HG03103 (cell line): Measurements from ENCODE around the gene DIAPH3.
"Not testable (repeated sequence)": the region's sequence is repeated elsewhere in the genome, so short reads cannot be mapped to it uniquely, and the experiment has no call there.

ENCODE experiments used
- ATAC-seq: cut with Tn5 transposase; IDR thresholded peaks from one replicate; pipeline ENCODE4 v1.9.1; 2021; ENCODE audit warnings: low read depth; ENCODE audit not compliant: unreplicated experiment

The DIAPH3 gene

DNA sequence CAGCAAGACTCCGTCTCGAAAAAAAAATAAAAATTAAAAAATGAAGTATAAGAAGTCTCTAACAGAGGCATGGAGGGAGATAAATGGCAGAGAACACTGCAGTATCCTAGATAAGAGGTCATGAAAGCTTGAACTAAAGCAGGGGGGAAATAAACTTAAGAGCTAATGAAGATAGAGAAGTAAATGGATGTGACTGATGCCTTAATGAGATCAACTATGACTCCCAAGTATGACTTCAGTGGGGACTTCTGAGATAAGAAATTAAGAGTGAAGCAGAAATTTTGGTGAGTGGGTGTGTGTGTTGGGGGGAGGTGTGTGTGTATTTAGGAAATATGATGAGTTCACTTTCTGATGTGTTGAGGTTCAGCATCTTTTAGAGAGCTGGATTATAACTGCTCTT lies 55.1 kb downstream of the DIAPH3 start:
- no peak for ATAC-seq

DNA sequence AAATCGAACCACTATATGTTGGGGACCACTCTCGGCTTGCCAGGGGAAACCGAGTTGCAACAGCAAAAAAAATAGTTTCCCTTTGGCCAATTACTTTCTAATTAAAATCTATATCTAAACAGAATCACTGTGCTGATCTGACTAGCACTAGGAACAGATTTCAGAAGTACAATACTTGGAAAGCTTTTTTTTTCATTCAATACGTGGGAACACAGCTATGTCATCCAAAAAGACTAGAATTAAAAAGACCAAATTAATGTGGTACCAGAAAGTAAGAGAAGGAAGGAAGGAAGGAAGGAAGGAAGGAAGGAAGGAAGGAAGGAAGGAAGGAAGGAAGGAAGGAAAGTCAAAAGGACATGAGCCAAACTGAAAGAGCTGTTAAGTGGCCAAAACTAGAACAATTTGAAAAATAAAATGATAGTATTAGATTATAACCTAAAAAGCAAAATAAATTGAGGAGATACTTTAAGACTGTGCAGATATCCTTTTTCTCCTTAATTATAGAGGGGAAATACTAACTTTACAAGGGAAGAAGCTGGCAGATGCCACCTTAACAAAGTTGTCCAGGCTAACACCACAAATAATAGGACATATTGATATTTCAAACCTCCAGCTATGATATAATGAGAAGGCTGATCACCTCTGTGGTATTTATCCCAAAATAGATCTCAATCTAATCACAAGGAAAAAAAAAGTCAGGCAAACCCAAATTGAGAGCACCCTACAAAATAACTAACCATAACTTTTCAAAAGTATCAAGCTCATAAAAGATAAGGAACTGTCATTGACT lies 63.9 kb downstream of the DIAPH3 start:
- no peak for ATAC-seq

DNA sequence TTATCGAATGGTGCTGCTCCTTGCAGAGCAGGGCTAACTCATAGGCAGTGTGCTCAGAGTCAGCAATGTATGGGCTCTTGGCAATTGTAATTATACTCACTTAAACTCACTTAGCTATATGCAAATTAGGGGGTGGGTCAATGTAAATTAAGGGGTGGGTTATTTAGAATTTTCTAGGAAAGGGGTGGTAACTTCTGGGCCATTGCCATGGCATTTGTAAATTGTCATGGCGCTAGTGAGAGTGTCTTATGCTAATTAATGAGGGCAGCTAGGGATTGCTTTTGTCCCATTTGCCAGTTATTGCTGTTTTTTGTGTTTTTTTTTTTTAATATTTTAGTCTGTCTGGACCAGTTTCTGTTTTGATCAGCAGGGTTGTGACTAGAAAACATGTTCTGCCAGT lies 68.4 kb downstream of the DIAPH3 start:
- no peak for ATAC-seq

DNA sequence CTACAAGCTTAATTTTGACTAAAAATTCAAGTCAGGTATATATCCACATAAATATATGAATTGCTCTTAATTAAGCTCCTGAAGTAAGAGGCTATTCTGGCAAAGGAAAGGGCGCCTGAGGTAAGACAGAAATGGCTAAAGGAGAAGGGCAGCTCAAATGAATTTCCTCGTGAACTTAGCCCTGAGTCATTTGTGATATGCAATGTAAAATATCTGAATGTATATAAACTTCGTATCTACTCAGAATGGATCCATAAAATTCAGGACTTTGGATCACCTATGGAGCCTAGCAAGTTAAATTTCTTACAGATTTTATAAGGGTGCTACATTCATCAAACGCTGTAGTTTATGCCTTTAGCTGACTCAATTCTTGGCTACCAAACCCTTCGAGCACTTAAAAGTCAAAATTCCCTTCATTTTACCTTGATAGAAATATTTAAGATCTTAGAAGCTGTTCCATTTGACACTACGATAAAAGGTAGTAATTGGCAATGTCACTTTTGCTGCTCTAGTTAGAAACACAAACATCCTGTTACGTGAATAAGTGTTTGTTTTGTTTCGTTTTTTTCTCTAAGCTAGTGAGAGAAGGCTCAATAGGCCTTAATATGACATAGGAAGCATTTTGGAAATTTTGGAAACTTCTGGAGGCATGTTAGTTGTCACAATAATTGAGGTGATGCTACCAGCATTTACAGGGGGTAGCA lies 69.2 kb downstream of the DIAPH3 start:
- no peak for ATAC-seq

DNA sequence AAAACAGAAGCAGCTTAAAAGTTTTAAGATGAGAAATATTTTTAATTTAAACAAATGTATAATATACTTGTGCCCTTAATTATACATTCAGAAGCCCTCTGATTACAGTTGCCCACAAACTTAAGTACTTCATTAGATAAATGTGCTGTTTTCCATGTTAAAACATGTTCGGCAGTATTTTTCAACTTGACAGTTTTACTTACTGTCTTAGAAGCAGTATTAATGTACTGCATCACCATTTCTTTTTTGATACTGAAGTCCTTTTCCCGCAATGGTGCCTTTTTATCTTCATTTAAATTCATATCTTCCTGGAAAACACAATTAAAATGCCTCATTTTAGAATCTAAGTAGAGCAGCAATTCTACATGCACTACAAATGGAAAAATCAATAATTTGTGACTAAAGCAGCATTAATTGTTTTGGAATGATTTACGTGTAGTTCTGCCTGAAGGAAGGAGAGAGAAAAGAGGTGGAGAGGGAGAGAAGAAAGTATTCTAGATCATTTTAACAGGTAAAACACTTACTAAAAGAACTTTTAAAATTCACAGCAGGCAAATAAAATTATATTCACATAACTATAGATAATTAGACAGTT lies 70.2 kb downstream of the DIAPH3 start:
- ATAC-seq: no peak

DNA sequence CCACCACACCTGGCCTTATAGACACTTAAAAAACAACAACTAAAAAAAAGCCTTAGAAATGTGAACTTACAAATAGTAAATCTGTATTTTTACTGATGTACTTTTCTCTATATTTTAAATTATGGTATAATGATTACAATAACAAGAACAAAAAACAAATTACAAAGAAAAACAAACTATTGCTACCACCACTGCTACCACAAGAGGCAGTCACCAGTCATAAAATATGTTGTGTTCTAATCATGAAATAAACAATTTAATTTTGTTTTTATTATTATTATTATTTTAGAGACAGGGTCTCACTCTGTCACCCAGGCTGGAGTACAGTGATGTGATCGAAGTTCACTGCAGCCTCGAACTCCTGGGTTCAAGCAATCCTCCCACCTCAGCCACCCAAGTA lies 72.2 kb downstream of the DIAPH3 start:
- no peak for ATAC-seq

DNA sequence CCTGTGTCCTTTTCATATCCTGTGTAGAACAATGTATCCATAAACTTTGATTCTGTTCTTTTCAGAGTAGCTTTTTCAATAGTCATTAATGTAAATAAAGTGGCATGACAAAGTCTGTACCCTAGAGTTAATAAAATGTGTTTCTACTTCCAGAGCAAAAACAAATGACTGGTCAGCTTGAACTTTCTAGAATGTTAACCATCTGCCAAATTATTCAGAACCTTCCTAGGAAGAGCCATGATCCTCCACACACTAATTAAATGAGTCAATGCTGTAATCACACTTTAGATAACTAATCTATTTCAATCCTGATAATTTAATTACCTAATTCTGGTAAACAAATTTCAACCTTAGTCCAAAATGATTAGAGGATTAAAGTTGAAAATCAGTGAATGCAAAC lies 73.2 kb downstream of the DIAPH3 start:
- no peak for ATAC-seq

DNA sequence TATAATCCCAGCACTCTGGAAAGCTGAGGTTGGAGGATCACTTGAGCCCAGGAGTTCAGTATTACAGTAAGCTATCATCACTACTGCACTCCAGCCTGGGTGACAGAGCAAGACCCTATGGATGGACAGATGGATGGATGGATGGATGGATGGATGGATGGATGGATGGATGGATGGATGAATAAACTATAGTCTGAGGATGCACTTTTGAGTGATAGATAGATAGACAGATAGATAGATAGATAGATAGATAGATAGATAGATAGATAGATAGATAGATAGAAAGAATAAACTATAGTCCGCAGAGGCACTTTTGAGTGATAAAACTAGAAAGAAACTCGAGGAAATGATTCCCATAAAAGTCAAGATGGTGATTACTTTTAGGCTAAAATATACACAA lies 79.9 kb downstream of the DIAPH3 start:
- ATAC-seq: not testable (repeated sequence)

DNA sequence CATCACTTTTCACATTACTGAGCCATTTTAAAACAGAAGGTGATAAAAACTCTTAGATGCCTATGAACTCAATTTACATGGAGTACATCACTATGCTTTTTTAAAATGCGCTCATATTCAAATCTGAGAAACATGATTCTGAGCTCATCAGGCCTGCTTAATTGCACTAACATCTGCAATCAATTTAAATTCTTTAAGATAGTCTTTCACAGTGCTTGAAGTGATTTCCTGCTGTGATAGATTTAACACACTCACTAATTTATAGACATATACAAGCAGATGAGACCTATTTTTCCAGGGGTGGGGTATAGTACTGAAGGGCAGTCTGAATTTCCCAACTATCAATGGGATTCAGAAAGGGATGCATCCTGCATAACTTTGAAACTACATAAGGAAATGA lies 82.9 kb downstream of the DIAPH3 start:
- ATAC-seq: no peak

DNA sequence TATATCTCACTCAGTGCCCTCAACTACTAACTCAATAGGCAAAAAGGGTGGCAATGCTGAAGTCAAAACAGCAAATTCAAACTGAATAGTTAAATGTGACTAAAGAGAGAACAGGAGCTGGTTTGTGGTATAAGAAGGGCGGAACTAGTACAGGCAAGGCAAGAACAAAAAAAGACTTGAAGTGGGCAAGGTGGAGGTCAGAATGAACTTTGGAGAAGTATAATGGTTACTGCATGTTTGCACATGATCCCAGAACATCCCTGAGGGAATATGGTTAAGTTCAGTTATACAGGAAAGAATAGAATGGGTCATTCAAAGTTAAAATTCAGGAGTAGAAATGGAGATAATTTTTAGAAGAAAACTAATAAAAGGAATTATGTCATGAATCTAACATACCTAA lies 85.5 kb downstream of the DIAPH3 start:
- no peak for ATAC-seq

DNA sequence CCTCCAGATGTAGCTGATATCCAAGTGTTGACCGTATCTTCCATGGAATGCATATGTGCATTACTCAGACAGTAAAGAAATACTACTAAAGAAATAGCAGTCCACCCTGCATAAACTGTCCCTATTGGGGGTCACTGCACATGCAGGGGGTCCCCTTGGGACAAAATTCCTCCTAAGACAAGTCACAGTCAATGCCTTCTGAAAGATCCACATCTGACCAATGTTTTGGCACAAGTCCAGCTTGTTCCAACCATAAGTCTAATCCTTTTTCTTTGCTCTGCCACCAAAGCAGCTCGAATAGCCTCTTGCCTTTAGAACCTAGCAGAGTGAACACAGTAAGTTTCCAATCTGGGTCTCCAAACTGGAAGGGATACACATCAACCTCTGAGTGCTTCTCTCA lies 87.9 kb downstream of the DIAPH3 start:
- no peak for ATAC-seq

DNA sequence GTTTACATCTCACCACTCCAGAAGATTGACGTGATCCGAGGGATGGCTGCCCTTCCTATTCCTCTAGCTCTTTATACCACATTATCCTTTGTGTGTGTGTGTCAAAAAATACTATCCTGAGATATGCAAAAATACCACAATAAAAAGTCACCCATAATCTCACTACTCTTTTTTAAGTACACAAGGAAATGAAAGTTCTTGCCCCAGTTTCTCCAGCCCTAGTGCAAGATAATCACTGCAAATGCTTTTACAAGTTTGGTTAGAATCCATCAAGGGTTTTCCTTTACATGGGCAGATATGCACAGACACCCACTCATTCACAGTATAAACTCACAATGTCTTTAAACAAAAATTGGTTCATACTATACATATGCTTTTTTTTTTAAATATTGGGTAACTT lies 89.3 kb downstream of the DIAPH3 start:
- no peak for ATAC-seq

DNA sequence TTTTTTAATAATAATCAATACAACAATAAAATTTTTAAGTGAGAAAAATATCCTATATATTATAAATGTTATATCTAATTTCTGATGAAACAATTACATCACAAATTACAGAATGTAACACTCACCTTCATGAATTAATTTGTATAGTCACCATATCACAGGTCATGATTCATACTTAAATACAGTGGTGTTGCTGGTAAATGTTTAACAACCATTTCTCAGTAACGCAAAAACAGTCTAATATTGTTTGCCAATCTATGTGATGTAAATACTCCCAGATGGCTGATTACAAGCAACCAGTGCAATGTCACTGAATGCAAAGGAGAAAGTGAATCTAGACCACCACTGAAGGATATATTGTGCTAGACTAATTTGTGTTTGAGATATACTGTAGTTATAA lies 97.5 kb downstream of the DIAPH3 start:
- no peak for ATAC-seq

DNA sequence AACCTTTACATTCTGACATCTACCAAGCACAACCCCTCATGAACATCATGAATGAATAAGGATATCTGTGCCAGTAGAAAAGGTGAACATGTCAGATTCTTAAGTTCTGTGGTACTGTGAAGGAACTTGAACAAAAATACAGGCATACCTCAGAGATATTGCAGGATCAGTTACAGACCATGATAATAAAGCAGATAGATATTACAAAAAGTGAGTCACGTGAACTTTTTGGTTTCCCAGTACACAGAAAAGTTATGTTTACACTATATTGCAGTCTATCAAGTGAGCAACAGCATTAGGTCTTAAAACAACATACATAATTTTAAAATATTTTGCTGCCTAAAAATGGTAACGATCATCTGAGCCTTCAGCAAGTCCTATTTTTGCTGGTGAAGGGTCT lies 101.2 kb downstream of the DIAPH3 start:
- no peak for ATAC-seq

DNA sequence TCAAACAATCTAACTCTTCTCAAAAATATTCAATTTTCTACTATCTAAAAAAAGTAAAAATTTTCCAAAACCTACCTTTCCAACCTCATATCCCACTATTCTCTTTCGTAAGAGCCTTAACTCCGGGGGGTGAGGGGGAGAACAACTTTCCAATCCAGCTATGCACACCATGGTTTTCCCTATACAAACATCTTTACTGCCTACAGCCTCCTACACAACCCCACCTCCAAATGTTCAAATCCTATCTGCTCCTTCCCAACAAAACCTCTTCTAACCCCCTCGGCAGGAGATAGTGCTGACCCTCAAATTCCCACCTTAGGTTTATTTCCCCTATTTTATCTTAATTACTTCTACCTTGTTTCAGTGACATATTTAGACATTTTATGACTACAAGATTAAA lies 102.0 kb downstream of the DIAPH3 start:
- ATAC-seq: no peak

DNA sequence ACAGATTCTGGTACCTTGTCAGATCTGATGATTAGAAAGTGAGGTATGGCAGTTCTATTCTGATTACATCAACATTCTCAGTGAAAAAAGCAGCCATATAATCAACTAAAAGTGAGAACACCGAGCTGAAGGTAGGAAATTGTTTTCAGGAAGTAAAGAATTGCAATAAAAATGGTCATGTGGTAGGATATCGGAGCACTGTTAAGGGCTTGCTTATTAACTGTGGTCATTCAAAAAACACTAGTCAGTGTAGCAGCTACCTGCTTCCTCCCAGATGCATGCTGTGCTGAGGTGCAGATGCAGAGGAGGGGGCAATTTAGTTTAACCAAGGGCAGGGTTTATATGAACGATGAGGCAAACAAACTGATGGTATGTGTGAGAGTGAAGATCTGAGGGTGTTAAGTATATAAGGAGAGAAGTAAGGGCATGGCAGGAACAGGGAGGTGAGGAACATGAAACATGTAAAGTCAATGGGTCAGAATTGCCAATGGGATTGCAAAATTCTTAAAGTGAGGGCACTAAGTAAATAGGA lies 111.9 kb downstream of the DIAPH3 start:
- no peak for ATAC-seq

DNA sequence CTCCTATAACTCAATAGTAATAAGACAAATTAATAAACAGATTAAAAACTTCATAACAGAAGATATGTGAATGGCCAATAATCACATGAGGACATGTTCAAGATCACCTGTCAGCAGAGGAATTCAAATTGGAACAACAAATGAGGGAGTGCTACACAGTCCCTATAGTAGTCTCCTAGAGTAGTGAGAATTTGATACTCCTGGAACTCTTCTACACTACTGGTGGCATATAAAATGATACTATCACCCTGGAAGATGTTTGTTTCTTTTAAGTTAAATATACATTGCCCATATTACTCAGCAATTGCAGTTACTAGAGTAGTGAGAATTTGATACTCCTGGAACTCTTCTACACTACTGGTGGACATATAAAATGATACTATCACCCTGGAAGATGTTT lies 115.4 kb downstream of the DIAPH3 start:
- not testable (repeated sequence) for ATAC-seq

DNA sequence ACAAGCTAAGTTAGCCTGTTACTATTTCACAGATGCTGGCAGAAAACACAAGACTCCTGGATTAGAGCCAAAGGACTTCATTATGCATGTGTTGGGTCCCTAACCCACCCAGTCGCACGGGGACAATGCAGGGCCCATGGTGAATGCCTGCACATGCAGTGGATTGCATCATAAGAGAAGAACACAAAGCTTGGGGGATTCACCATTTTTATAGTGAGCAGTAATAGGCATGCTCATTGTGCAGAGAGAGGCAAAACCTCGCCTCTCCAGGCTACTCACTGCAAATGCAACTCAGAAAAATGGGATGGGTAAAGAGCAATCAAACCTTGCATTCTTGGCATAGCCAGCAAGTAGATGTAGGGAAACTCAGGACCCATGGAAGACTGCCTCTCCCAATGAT lies 115.8 kb downstream of the DIAPH3 start:
- no peak for ATAC-seq

DNA sequence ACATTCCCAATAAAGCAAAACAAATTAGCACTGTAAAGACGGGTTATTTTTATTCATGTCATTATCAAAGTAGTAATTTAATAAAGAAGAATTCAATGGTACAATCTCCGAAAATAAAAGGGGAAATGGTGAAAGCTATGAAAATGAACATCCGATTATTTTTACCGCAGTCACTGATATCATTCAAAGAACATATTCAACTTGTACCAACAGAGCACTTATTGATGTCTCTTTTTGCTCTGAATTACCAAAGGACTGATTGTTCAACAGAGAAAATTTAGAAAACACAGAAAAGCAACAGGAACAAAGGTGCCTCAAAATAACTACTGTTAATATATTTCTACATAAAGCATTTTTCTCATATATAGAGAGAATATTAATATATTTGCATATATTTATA lies 119.4 kb downstream of the DIAPH3 start:
- ATAC-seq: no peak

DNA sequence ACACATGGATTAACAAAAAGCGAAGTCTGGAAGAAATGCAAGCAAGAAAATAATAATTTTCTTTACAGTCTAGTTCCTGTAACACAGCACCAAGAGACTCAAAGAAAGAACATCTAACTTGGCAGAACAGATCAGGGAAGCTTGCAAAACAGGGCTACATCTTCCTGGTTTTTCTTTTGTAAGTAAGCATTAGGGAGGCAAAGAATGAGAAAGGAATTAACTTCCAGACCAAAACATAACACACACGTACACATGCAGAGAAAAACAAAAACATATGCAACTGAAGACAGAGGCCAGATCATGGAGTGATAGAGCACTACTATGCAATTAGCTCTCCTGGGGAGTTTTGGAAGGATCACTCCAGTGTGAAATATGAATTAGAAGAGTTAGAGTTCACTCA lies 120.5 kb downstream of the DIAPH3 start:
- no peak for ATAC-seq

DNA sequence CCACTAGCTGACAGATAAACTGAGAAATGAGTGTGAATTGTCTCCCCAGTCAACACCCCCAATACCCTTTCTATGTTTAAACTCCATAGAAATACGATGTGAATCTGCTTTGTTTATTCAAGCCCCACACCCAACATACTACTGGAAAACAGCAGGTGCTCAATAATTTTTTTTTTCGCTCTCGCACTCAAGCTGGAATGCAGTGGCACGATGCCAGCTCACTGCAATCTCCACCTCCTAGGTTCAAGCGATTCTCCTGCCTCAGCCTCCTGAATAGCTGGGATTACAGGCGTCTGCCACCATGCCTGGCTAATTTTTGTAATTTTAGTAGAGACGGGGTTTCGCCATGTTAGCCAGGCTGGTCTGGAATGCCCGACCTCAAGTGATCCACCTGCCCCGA lies 123.1 kb downstream of the DIAPH3 start:
- ATAC-seq: not testable (repeated sequence)

DNA sequence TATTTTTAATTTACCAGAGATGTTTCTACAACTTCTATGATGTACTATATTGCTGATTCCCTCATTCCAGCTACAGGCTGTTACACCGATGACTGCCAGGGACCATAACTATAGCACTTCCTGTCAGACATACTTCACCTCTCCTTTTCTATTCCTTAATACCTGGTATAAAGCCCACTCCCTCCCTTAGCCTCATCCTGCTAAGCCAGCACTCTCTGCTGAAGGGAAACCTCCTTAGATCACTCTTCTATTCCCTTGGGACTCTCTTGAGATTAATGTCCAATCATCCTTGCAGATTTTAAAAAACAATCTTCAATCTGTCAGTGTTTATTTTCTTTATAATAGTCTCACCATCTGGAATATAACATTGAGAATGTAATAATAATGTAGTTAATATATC lies 127.9 kb downstream of the DIAPH3 start:
- ATAC-seq: no peak
